Measurements from ENCODE around the gene PHETA1.
"Not testable (repeated sequence)": the region's sequence is repeated elsewhere in the genome, so short reads cannot be mapped to it uniquely, and the experiment has no call there.

The PHETA1 gene

DNA sequence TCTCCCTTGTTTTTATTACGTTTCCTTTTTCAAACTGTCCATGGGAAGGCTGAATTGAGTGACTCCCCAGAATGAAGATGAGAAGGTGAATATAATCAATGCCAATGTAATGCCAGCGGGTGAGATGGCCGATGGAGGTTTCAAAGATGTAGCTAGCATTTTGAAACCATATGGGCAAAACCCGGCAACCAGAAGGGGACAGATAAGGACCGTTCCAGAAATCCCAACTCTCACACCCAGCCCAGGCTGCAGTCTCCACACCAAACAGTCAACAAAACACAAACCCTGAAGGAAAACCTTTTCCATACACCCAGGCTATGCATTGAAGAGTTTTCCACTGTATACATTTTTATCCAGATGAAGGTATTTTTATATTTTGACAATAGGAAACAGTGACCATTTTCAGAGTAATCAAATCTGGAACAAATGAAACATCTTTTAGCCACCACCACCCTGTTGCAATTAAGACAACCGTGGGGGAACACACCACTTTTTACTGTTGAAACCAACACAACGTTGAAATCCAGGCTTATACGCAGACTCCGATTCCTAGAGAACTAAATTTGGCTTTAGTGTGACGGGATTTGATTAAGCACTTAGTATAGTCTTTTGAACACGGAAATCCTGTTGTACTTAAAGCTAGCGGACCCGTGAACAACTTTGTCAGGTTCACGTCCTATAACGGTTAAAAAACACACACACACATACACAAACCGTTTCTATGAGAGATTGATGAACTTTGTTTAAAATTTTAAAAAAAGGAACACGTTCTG lies 19.0 kb downstream of the PHETA1 start:
- DNase-seq (ENCODE audit: low read depth) = no peak

- no peak for DNase-seq (ENCODE audit: low read depth)
These were observed 19.7 kb downstream of the PHETA1 start for GRCh38 chr12:111349101-111349747.

GRCh38 chr12:111347891-111348644 lies 20.8 kb downstream of the PHETA1 start:
- no peak for DNase-seq (ENCODE audit: low read depth)

- no peak for DNase-seq (ENCODE audit: low read depth)
These were observed 24.5 kb downstream of the PHETA1 start for GRCh38 chr12:111344254-111344875.

GRCh38 chr12:111343181-111343580 lies 25.7 kb downstream of the PHETA1 start:
- no peak for DNase-seq (ENCODE audit: low read depth)

- no peak for DNase-seq (ENCODE audit: low read depth)
These were observed 26.5 kb downstream of the PHETA1 start for GRCh38 chr12:111342376-111342775.

DNA sequence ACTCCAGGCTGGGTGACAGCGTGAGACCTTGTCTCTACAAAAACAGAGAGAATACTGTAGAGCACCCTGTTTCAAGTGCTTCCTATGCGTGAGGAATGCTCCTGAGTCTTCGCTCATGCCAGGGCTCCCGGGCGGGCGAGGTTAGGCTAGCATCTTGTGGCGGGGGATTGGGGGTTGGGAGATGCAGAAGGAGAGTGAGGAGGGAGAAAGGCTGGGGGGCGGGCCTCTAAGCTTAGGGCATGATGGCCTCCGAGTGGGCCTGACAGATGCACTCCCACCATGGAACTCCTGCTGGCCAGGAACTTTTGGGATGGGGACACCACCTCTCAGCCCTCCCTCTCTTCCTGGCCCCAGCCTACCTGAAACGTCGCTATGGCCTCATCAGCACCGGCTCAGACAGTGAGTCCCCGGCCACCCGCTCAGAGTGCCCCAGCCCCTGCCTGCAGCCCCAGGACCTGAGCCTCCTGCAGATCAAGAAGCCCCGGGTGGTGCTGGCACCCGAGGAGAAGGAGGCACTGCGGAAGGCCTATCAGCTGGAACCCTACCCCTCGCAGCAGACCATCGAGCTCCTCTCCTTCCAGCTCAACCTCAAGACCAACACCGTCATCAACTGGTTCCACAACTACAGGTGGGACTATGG lies 27.3 kb downstream of the PHETA1 start:
- no peak for DNase-seq (ENCODE audit: low read depth)

DNA sequence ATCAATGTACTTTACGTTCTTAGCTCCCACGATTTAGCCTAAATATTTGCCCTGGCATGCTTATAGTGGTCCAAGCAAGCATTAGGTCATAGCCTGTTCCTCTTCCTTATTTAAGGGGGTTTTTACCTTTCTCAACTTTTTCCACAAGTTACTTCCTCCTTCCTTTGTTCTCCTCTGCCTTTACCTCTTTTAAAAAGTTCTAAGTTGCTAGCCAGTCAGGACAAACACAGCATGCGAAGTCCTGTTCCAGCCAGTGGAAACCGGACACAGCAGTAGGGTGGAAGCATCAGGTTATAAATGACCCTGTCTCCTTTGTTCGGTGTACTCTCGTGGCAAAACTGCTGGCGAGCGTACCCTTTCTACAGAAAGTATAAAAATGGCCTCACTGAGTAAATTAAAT lies 28.2 kb downstream of the PHETA1 start:
- DNase-seq (ENCODE audit: low read depth) = not testable (repeated sequence)

DNA sequence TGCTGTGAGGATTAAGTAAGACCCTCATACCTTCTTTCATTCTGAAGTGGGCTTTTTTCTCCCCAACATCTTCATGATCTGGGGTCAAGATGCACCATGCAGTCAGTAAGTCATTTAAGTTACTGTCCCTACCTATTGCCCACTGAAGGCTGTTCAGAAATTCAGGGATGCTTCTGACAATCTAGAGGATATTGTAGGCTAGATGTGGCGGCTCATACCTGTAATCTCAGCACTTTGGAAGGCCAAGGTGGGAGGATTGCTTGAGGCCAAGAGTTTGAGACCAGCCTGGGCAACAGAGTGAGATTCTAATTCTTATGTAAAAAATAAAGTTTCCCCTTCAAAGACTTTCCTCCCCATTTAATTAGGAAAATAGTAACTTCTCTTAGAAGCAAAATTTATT lies 28.7 kb downstream of the PHETA1 start:
- no peak for DNase-seq (ENCODE audit: low read depth)

- no peak for DNase-seq (ENCODE audit: low read depth)
These were observed 29.5 kb downstream of the PHETA1 start for GRCh38 chr12:111339321-111339938.

- no peak for DNase-seq (ENCODE audit: low read depth)
These were observed 30.8 kb downstream of the PHETA1 start for GRCh38 chr12:111338096-111338495.

GRCh38 chr12:111337371-111337770 lies 31.5 kb downstream of the PHETA1 start:
- no peak for DNase-seq (ENCODE audit: low read depth)

DNA sequence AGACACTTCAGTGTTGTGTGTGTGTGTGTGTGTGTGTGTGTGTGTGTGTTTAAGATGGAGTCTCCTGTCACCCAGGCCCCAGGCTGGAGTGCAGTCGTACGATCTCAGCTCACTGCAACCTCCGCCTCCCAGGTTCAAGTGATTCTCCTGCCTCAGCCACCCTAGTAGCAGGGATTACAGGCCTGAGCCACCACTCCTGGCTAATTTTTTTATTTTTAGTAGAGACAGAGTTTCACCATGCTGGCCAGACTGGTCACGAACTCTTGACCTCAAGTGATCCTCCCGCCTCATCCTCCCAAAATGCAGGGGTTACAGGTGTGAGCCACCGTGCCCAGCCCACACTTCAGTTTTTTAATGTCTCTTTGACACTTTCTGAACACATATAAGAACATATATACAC lies 32.5 kb downstream of the PHETA1 start:
- DNase-seq (ENCODE audit: low read depth) = not testable (repeated sequence)

- DNase-seq (ENCODE audit: low read depth) = no peak
These were observed 33.1 kb downstream of the PHETA1 start for GRCh38 chr12:111335811-111336210.

DNA sequence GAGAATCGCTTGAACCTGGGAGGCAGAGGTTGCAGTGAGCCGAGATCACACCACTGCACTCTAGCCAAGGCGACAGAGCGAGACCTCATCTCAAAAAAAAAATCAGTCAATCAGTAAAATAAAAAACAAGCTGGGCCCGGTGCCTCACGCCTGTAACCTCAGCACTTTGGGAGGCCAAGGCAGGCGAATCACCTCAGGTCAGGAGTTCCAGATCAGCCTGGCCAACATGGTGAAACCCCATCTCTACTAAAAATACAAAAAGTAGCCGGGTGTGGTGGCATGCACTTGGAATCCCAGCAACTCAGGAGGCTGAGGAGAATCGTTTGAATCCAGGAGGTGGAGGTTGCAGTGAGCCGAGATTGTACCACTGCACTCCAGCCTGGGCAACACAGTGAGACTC lies 33.6 kb downstream of the PHETA1 start:
- not testable (repeated sequence) for DNase-seq (ENCODE audit: low read depth)

- no peak for DNase-seq (ENCODE audit: low read depth)
These were observed 34.4 kb downstream of the PHETA1 start for GRCh38 chr12:111334393-111334915.

DNA sequence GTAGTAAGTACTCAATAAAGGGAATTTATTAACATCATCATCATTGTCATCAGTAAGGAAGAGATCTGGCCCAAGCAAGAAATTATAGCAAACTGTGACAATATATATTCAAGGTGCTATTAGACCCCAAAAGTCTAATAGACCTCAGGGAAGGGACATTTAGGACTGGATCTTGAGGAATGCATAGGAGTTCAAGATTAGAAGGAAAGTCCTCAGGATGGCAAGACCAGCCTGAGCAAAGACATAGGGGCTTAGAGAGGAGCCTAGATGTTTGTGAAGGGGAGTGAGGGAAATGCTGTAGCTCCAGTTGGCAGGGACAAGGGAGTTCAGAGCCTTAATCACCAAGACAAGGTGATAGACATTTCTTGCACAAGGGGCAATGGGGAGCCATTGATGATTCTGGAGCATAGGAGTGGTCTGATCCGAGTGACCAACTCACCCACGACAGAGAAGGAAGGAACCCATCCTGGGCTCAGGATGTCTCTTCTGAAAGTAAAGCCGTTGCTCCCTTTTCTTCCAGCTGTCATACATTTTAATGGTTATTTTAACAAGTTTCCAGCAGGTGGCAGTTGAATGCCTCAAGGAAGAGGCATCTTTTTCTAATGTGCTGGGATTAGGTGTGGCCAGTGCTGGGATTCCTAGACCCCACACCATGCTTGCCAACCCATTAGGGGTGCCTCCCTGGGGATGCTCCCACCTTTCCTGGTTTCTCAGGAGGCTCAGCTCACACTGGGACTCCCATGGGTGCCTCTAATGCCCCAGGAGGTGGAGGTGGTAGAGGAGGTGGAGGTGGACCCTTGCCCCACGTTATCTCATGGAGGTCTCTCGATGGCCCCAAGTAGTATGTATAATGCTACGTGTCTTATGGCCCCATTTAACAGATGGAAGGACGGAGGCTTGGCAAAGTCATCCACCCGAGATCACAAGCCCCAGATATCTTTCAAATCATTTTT lies 37.8 kb downstream of the PHETA1 start:
- DNase-seq (ENCODE audit: low read depth) = no peak

- DNase-seq (ENCODE audit: low read depth) = no peak
These were observed 40.8 kb downstream of the PHETA1 start for GRCh38 chr12:111328138-111328537.

DNA sequence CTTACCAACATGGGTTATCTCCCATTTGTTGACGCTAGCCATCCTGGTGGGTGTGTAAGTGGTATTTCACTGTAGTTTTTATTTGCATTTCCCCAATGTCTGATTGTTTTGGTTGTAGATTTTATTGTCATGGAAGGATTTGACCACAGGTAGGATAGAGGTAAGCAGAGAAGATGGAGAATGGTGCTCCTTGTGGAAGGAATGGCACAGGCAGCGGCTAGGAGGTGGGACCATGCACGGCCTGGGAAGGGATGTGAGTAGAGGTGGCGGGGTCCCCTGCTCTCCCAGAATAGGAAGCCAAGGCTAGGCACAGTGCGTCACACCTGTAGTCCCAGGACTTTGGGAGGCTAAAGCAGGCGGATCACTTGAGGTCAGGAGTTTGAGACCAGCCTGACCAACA lies 41.4 kb downstream of the PHETA1 start:
- DNase-seq (ENCODE audit: low read depth) = no peak

All from stimulated activated CD8-positive, alpha-beta memory T cell treated with anti-CD3 and anti-CD28 coated beads, Interleukin-15, amount 100 ng/mL, for 1 hour (primary cell).